SK-MEL-5 (cell line): ENCODE data around the gene ITGB1. TPM values are rescaled to one million over a fixed set of nuclear protein-coding genes. Genes with fewer than 3 reads are reported as not detected.

Experiments used
- DNase-seq: peaks from one replicate; pipeline ENCODE4 v3.0.0-alpha.2; 2016; ENCODE audit warnings: low read depth, low spot score
- in situ Hi-C: cut with HindIII; loops from 2 replicates; pipeline ENCODE4 v1.10.0; 2016; ENCODE audit warnings: low sequenced_read_pairs, high pct_unique_total_duplicates, low pct_unique_long_range_greater_than_20kb
- total RNA-seq: library from RNA; depleted of rRNA; stranded (reverse); fragments of >200 nt; shearing (Covaris generic); gene quantifications from 2 replicates; pipeline ENCODE4 v1.2.3, GENCODE V29; 2014

Gene ITGB1
- total RNA-seq, 1 experiment from 2014 or later: 402 TPM

DNA sequence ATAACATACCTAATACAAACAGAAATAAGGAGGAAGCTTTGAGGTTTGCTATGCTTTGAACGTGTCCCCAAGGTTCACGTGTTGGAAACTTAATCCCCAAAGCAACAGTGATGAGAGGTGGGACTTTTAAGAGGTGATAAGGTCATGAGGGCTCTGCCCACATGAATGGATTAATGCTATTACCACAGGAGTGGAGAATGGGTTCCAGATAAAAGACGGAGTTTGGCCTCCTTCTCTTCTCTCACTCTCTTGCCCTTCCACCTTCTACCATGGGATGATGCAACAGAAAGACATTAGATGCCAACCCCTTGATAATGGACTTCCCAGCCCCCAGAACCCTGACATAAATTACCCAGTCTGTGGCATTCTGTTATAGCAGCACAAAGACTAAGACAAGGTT, 9.6 kb downstream of the ITGB1 start:
- no peak for DNase-seq
- in situ Hi-C loops: no loop called here

DNA sequence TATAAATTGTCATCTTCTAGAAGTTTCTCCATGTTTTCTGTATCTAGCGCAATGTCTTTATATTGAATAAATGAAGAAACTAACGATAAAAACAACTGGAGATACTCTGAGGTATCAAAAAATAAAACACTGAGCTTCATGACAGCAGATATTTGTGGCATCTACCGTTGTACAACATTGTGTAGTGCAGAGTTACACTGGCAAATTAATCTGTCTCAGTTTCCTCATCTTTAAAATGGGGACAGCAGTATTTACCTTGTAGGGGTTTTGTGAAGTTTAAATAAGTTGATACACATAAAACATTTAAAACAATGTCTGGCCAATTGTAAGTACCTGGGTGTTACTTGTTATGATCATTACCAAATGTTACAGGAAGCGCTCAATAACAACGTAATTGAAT, 10.4 kb downstream of the ITGB1 start:
- DNase-seq: no peak
- in situ Hi-C loops: no loop called here

DNA sequence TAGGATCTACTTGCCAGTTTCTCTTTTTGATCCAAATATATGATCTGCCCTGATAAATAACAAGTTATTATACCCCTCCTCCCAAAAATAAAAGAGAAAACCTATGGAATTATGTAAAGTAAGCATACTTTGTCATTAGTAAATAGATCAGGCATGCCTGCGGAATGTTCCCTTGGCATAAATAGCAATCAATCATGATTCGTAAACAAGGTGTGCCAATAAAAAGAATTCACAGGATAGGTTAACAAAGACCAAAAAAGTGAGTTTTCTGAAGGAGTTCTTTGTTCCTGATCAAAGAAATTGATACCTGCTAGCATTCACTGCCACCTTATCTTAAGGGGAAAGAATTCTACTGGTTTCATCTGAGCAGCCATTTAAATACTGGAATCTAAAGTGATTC, 11.9 kb downstream of the ITGB1 start:
- DNase-seq: no peak
- in situ Hi-C loops: no loop called here

DNA sequence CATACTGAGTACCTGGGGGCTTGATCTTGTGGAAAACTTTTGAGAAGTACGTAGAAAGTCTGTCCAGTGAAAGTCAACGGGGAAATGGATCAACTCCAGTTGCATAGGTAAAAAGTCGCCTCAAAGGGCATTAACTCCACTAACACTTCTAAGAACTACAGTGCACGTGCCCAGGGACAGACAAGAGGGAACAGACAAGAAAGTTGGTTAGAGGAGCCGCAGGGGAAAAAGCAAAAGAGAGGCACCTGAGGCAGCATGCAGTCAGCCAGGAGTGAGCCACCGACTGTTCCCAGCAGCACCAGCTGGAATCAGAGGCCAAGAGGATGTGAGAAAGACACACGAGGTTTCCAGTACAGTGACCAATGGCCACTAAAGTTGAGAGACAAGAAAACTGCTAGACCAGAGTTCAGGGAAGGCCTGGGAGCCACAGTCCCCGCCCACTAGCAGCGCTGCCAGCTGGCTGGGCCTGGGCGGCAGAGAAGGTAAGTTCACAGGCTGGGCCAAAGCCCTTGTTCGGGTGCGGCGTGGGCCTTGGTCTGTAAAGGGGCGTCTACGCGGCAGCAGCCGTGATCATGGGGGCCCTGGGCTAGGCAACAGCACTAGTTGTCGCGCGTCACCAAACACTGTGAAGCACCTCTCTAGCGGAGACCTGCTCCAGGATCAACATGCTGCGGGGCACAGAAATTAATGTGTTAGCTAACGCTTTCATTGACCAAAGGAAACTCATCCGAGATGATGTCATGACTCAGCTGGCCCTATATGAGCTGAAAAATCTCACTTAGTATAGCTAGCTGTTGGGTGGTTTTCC, 14.0 kb downstream of the ITGB1 start:
- no peak for DNase-seq
- in situ Hi-C loops: no loop called here

DNA sequence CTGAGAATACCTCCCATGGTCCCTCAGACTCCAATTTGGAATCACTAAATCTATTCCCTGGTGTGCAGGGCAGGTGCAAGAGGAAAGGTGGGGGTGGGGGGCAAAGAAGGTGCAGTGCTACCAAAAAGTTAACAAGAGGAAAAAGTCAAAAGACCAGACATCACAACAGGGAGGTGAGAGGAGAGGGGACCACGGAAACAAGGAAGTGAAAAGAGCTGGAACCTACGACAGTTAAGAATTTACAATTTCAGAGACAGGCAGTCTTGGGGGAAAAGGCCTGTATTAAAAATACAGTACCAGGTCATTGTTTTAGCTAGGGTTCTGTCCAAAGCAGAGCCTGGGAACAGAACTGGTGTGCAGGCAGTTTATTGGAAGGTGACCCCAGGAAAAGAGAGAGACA, 14.6 kb downstream of the ITGB1 start:
- no peak for DNase-seq
- in situ Hi-C loops: no loop called here

DNA sequence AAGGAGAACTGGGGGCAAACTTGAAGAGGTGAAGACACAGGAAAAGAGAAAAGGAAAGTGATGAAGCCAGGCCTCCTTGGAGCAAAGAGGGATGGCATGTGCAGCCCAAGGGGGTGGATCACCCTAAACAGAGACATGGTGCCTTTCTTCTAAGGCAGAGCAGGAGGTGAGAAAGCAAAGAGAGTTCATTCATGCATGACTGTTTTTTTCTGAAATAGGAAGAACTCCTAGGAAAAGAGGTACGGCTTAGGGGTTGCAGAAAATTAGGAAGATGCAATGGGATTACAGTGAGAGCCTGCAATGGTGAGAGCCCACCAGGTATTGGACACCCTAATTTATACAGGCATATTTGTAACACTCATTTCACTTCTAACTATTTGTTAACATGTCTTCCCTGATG, 15.9 kb downstream of the ITGB1 start:
- no peak for DNase-seq
- in situ Hi-C loops: no loop called here

DNA sequence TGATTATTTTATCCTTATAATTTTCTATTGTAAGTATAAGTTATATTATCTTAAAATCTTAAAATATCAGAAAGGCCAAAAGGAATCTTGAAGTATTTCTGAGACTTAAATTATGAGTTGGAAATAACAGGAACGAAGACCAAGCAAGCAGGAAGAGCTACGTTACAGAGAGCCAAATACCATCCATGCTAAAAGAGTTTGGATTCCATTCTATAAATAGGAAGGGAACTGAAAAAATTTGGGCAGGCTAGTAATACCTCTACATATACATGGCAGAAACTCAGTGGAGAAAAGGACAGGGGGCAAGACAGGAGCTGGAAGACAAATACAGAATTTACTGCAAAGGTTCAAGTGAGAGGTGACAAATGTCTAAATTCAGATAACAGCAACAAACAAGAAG, 16.7 kb downstream of the ITGB1 start:
- DNase-seq: no peak
- in situ Hi-C loops: no loop called here

DNA sequence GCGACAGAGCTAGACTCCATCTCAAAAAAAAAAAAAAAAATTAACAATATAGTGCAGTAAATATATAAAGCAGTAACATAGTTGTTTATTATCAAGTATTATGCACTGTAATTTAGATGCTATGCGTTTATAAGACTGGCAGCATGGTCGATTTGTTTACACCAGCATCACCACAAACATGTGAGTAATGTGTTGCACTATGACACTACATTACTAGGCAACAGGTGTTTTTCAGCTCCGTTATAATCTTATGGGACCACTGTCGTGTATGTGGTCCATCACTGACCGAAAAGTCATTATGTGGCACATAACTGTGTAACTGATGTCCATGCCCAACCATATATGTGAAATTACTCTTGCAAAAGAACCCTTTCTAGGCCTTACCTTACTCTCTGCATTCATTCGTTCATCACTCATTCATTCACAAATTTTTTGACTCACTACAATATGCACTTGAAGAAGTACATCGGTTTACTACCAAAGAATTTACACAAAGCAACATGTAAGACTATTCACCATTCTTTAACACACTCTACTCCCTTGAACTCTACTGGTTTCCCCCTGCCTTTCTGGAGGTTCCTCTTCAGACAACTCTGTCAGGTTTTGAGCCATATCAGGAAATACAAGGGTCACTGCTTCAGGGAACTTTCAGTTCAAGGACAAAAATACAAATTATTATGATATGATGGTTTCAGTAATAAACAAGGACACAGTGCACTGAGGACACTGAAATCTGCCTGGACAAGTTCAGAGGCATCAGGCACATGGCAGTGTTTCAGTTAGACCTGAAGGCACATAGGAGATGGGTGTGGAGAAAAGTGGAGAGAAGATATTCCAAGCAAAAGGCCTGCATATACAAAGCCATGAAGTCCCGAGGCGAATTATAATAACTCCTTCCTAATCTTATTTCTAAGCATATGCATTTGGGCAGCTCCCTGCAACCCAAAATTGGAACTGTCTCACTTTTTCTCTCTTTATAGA, 17.4 kb downstream of the ITGB1 start:
- DNase-seq: no peak
- in situ Hi-C loops: no loop called here

DNA sequence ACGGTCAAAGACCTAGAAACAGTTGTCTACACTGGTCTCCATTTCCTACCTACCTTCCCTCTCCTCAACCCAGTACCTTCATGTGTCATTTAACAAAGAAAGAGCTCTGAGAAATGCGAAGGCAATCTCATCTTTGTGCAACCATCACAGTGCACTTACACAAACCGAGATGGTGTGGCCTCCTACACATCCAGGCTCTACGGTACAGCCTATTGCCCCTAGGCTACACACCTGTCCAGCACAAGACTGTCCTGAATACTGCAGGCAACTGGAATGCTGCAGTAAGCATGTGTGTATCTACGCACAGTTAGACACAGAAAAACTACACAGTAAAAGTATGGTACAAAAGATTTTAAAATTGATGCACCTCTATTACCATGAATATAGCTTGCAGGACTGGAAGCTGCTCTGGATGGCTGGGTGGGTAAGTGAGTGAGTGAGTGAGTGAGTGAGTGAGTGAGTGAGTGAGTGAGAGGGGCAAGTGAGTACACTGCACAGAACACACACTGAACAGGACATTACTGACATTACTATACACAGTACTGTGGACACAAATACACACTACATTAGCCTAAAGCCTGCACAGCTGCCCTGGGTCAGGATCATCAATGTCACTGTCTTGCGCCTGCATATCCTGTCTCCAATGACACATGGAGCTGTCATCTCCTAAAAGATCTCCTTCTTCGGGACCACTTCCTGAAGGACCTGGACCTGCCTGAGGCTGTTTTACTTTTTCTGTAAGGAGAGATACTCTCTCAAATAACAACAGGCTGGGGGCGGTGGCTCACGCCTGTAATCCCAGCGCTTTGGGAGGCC, 18.5 kb downstream of the ITGB1 start:
- no peak for DNase-seq
- in situ Hi-C loops: no loop called here

DNA sequence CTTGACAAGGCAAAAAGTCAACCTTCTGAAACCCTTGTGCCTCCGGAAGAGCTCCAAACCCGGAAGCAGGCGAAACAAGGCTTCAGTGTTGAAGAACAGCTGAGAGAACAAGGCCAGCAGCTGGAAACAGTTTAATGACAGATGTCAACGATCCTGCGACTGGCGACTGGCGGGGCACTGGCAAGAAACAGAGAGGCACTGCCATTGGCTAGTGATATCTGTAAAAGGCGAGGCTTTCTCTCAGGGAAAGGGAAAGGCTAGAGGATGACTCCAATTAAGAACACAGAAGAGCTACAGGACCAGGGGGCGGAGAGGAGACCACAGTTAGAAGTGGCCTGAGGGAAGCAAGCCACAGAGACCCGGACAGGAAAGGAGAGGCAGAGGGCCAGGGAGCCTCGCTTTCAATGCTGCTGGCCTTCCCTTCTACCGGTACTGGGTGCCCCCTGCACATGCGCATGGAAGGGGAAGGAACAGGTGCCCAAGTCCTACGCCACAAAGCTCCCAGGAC, 19.4 kb downstream of the ITGB1 start:
- DNase-seq: peak; percentile 48
- in situ Hi-C loops: no loop called here

DNA sequence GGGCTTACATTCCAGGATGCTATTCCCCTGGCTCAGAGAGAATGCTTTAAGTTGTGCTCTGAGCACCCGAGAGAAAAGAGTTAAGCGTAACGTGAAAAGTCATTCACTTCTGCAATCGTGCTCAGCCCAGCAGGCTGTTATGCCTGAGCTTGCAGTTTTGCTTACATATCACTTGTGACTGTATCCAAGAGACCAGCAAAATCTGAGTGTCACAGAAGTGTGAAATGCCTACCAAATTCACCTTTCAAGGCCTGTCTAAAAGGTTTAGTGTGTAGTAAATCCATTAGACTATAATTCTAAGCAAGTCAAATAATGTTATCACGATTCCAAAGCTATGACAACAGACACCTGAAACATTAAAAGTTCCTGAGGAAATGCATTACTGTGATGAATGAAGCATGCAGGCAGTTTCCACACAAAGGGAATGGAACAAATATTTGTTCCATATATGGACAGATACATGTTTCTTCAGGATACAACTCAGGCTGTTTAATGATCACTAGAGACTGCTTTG, 20.1 kb downstream of the ITGB1 start:
- in situ Hi-C loops: no loop called here
- DNase-seq: no peak

DNA sequence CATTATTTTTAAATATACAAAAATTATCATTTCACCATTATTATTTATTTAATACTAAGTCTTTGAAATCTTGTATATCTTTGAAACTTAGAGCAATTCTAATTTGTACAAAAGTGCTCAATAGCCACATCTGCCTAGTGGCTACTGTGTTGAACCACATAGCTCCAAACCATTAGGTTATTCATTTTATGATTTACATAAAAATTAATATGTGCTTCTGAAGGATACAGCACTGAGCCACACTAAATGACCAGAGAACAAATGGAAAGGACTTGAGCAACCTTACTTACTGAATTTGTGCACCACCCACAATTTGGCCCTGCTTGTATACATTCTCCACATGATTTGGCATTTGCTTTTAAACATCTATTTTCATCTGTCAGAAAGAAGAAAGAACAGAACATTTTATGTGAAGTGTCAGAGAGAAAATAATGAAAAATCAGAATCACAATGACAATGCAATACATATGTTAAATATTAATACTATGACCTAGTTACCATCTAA, 25.8 kb downstream of the ITGB1 start:
- in situ Hi-C loops: no loop called here
- DNase-seq: no peak

DNA sequence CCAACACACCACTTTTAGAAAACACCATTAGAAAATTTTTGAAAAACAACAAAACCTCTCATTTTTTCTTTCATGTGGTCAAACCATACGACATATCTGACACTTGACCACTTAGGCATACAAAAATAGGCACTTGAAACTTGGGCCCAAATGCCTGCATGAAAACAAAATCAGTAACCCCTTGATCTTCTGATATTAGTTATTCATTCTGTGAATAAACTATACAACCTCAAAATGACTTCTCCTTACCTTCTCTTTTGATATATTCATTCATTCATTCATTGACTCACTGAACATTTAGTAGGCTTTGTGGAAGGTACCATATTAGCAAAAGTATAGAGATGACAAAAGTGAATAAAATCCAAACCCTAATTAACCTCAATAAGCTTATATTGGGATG, 26.4 kb downstream of the ITGB1 start:
- no peak for DNase-seq
- in situ Hi-C loops: no loop called here

DNA sequence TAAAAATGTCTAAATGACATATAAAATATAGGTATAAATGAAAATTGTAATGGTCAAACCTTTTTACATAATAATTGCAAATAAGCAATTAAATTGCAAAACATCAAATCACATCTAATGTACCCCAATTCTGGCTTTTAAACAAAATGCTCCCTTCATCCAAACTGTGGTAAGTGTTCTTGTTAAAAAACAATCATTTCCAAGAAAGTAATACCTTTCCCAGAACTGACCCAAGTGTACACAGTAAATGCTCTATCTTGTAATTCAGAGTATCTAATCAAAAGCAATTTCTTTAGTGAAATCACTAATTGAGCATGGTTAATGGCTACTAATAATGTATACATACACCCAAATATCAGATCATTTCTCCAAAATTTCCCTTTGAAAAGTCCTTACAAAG, 28.0 kb downstream of the ITGB1 start:
- in situ Hi-C loops: no loop called here

DNA sequence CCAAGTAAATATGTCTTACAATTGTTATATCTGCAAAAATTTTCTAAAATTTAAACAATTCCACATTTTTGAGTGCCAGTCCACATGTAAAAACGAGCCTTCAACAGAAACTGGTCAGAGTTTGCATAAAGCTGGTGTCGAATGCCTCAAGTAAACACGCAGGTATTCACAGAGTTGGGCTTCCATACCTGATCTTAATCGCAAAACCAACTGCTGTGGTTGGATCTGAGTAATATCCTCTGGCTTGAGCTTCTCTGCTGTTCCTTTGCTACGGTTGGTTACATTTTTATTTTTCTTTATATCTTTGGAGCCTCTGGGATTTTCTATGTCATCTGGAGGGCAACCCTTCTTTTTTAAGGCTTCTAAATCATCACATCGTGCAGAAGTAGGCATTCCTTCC, 28.4 kb downstream of the ITGB1 start:
- no peak for DNase-seq
- in situ Hi-C loops: no loop called here

More for the DNA sequence above, 28.0 kb downstream of the ITGB1 start:
- no peak for DNase-seq

DNA sequence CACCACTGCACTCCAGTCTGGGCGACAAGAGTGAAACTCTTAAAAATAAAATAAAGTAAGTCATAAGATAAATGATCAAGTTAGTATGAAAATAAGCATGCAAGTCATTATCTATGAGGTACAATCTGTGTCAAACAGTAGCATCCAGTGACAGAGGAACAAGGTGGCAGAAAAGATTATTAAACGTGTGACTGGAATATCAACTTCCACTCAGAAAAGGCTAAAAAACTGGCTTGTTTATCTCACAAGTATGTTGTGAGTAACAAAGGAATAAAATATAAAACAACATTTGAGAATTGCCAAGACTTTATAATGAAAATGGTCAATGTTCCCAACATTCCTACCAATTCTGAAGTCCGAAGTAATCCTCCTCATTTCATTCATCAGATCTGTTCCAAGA, 30.3 kb downstream of the ITGB1 start:
- DNase-seq: no peak
- in situ Hi-C loops: no loop called here

DNA sequence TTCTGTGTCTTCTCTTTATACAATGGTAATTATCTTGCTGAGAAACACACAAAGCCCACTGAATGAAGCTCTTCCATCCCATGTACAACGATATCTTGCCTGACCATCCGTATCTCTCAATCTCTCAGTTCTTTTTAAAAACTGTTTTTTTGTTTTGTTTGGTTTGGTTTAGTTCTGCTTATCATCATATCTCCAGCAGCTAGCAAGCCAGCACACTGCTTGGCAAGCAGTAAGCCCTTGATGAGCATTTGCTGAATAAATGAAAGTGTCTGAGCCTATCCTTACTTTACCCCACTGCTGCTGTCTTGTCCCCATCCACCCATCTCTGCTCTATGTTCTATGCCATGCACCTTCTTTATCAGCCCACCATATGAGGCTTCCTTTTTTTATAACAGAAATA, 34.2 kb downstream of the ITGB1 start:
- in situ Hi-C loops: no loop called here
- DNase-seq: no peak
